ENCODE data around the gene TMIGD1. TPM values are rescaled to one million over a fixed set of nuclear protein-coding genes. Genes with fewer than 3 reads are reported as not detected.

The TMIGD1 gene
- total and polyA plus RNA-seq, 2 donors: not detected

GRCh38 chr17:30332057-30332542 is 1.8 kb downstream of the TMIGD1 start:
- WGBS: 51% methylated on average over 4 of the region's 4 CpGs
- Histone ChIP-seq H3K27ac (ENCODE audit: low read depth) (no peak overlapping the region), H3K4me3 (ENCODE audit: low read depth, low read length) (no peak overlapping the region), H3K36me3 (ENCODE audit: insufficient read depth) (no peaks in the 10 kb centered on the region), H3K4me1 (ENCODE audit: insufficient read depth) (no peaks in the 10 kb centered on the region)
- DNase-seq (ENCODE audit: extremely low spot score): no peak

GRCh38 chr17:30326809-30327208 is 7.0 kb downstream of the TMIGD1 start:
- H3K4me1 ChIP-seq (ENCODE audit: insufficient read depth): no peaks in the 10 kb centered on the region
- DNase-seq (ENCODE audit: extremely low spot score): no peak
- WGBS: 18% methylated on average over 1 of the region's 1 CpG
- no peak overlapping the region for H3K27ac ChIP-seq (ENCODE audit: low read depth)
- H3K36me3 ChIP-seq (ENCODE audit: insufficient read depth): no peaks in the 10 kb centered on the region
- H3K4me3 ChIP-seq (ENCODE audit: low read depth, low read length): no peak overlapping the region

- WGBS: 74% methylated on average over 7 of the region's 7 CpGs
- DNase-seq (ENCODE audit: extremely low spot score): no peak
These were observed 9.1 kb downstream of the TMIGD1 start for GRCh38 chr17:30324723-30325122.

GRCh38 chr17:30323895-30324319 is 9.9 kb downstream of the TMIGD1 start:
- H3K27ac ChIP-seq (ENCODE audit: low read depth): no peak overlapping the region
- DNase-seq (ENCODE audit: extremely low spot score): no peak

More at GRCh38 chr17:30324723-30325122, 9.1 kb downstream of the TMIGD1 start:
- Histone ChIP-seq H3K4me3 (ENCODE audit: low read depth, low read length) (no peak overlapping the region), H3K27ac (ENCODE audit: low read depth) (no peak overlapping the region), H3K36me3 (ENCODE audit: insufficient read depth) (no peaks in the 10 kb centered on the region), H3K4me1 (ENCODE audit: insufficient read depth) (no peaks in the 10 kb centered on the region)

GRCh38 chr17:30323262-30323894 is 10.5 kb downstream of the TMIGD1 start:
- Histone ChIP-seq H3K4me1 (ENCODE audit: insufficient read depth) (no peaks in the 10 kb centered on the region), H3K36me3 (ENCODE audit: insufficient read depth) (no peaks in the 10 kb centered on the region), H3K4me3 (ENCODE audit: low read depth, low read length) (no peak overlapping the region), H3K27ac (ENCODE audit: low read depth) (no peak overlapping the region)
- 53% methylated on average over 5 of the region's 5 CpGs for WGBS
- no peak for DNase-seq (ENCODE audit: extremely low spot score)

More at GRCh38 chr17:30323895-30324319, 9.9 kb downstream of the TMIGD1 start:
- Histone ChIP-seq H3K4me1 (ENCODE audit: insufficient read depth) (no peaks in the 10 kb centered on the region), H3K36me3 (ENCODE audit: insufficient read depth) (no peaks in the 10 kb centered on the region), H3K4me3 (ENCODE audit: low read depth, low read length) (no peak overlapping the region)

GRCh38 chr17:30321314-30321713 is 12.5 kb downstream of the TMIGD1 start:
- no peak for DNase-seq (ENCODE audit: extremely low spot score)
- Histone ChIP-seq H3K4me3 (ENCODE audit: low read depth, low read length) (no peak overlapping the region), H3K36me3 (ENCODE audit: insufficient read depth) (no peaks in the 10 kb centered on the region), H3K27ac (ENCODE audit: low read depth) (no peak overlapping the region), H3K4me1 (ENCODE audit: insufficient read depth) (no peaks in the 10 kb centered on the region)
- 60% methylated on average over 4 of the region's 4 CpGs for WGBS

- no peak for DNase-seq (ENCODE audit: extremely low spot score)
- Histone ChIP-seq H3K4me1 (ENCODE audit: insufficient read depth) (no peaks in the 10 kb centered on the region), H3K4me3 (ENCODE audit: low read depth, low read length) (no peak overlapping the region), H3K27ac (ENCODE audit: low read depth) (no peak overlapping the region), H3K36me3 (ENCODE audit: insufficient read depth) (no peaks in the 10 kb centered on the region)
- 62% methylated on average over 3 of the region's 3 CpGs for WGBS
These were observed 15.7 kb downstream of the TMIGD1 start for GRCh38 chr17:30318155-30318554.

- H3K27ac ChIP-seq (ENCODE audit: low read depth): no peak overlapping the region
- no peak overlapping the region for H3K4me3 ChIP-seq (ENCODE audit: low read depth, low read length)
- no peaks in the 10 kb centered on the region for H3K4me1 ChIP-seq (ENCODE audit: insufficient read depth)
- WGBS: 95% methylated on average over 1 of the region's 1 CpG
- no peaks in the 10 kb centered on the region for H3K36me3 ChIP-seq (ENCODE audit: insufficient read depth)
- no peak for DNase-seq (ENCODE audit: extremely low spot score)
These were observed 17.1 kb downstream of the TMIGD1 start for GRCh38 chr17:30316736-30317135.

- no peak overlapping the region for H3K27ac ChIP-seq (ENCODE audit: low read depth)
- no peaks in the 10 kb centered on the region for H3K36me3 ChIP-seq (ENCODE audit: insufficient read depth)
- H3K4me1 ChIP-seq (ENCODE audit: insufficient read depth): no peaks in the 10 kb centered on the region
- WGBS: 36% methylated on average over 2 of the region's 2 CpGs
- no peak for DNase-seq (ENCODE audit: extremely low spot score)
- no peak overlapping the region for H3K4me3 ChIP-seq (ENCODE audit: low read depth, low read length)
These were observed 18.8 kb downstream of the TMIGD1 start for GRCh38 chr17:30315106-30315505.

GRCh38 chr17:30314474-30314873 is 19.4 kb downstream of the TMIGD1 start:
- no peaks in the 10 kb centered on the region for H3K4me1 ChIP-seq (ENCODE audit: insufficient read depth)
- 62% methylated on average over 1 of the region's 1 CpG for WGBS
- H3K4me3 ChIP-seq (ENCODE audit: low read depth, low read length): no peak overlapping the region
- H3K27ac ChIP-seq (ENCODE audit: low read depth): no peak overlapping the region
- no peak for DNase-seq (ENCODE audit: extremely low spot score)
- H3K36me3 ChIP-seq (ENCODE audit: insufficient read depth): no peaks in the 10 kb centered on the region

GRCh38 chr17:30312226-30312625 is 21.6 kb downstream of the TMIGD1 start:
- H3K36me3 ChIP-seq (ENCODE audit: insufficient read depth): no peaks in the 10 kb centered on the region
- H3K4me1 ChIP-seq (ENCODE audit: insufficient read depth): no peaks in the 10 kb centered on the region
- no peak for DNase-seq (ENCODE audit: extremely low spot score)
- no peak overlapping the region for H3K27ac ChIP-seq (ENCODE audit: low read depth)
- no peak overlapping the region for H3K4me3 ChIP-seq (ENCODE audit: low read depth, low read length)
- WGBS: 76% methylated on average over 2 of the region's 2 CpGs

- 87% methylated on average over 2 of the region's 2 CpGs for WGBS
- DNase-seq (ENCODE audit: extremely low spot score): no peak
- no peak overlapping the region for H3K4me3 ChIP-seq (ENCODE audit: low read depth, low read length)
- H3K4me1 ChIP-seq (ENCODE audit: insufficient read depth): no peaks in the 10 kb centered on the region
- H3K27ac ChIP-seq (ENCODE audit: low read depth): no peak overlapping the region
- no peaks in the 10 kb centered on the region for H3K36me3 ChIP-seq (ENCODE audit: insufficient read depth)
These were observed 23.3 kb downstream of the TMIGD1 start for GRCh38 chr17:30310562-30310961.

GRCh38 chr17:30309591-30309990 is 24.3 kb downstream of the TMIGD1 start:
- WGBS: 86% methylated on average over 6 of the region's 6 CpGs
- H3K4me3 ChIP-seq (ENCODE audit: low read depth, low read length): no peak overlapping the region
- H3K4me1 ChIP-seq (ENCODE audit: insufficient read depth): no peaks in the 10 kb centered on the region
- H3K27ac ChIP-seq (ENCODE audit: low read depth): no peak overlapping the region
- DNase-seq (ENCODE audit: extremely low spot score): no peak
- H3K36me3 ChIP-seq (ENCODE audit: insufficient read depth): no peaks in the 10 kb centered on the region

GRCh38 chr17:30308406-30308805 is 25.5 kb downstream of the TMIGD1 start:
- Histone ChIP-seq H3K4me1 (ENCODE audit: insufficient read depth) (no peaks in the 10 kb centered on the region), H3K4me3 (ENCODE audit: low read depth, low read length) (no peak overlapping the region), H3K27ac (ENCODE audit: low read depth) (no peak overlapping the region), H3K36me3 (ENCODE audit: insufficient read depth) (no peaks in the 10 kb centered on the region)
- DNase-seq (ENCODE audit: extremely low spot score): no peak
- WGBS: 75% methylated on average over 2 of the region's 2 CpGs

- Histone ChIP-seq H3K36me3 (ENCODE audit: insufficient read depth) (no peaks in the 10 kb centered on the region), H3K4me1 (ENCODE audit: insufficient read depth) (no peaks in the 10 kb centered on the region), H3K4me3 (ENCODE audit: low read depth, low read length) (no peak overlapping the region), H3K27ac (ENCODE audit: low read depth) (no peak overlapping the region)
- WGBS: 57% methylated on average over 3 of the region's 3 CpGs
- DNase-seq (ENCODE audit: extremely low spot score): no peak
These were observed 29.1 kb downstream of the TMIGD1 start for GRCh38 chr17:30304778-30305177.

Measured in urinary bladder (tissue), 4 donors.